Caco-2 (cell line): ENCODE data around the gene ELF2. TPM values are rescaled to one million over a fixed set of nuclear protein-coding genes. Genes with fewer than 3 reads are reported as not detected.
A peak's percentile ranks its signal among the peaks of the same experiment; 100 is the strongest.

Experiments used
- BruUV-seq: library from RNA; stranded (reverse); fragments of 400-500 nt; replicated peaks from 2 replicates; lab custom pipeline; 2021; lab: Mats Ljungman, UMichigan
- CTCF ChIA-PET: fragments of 300-600 bp; sonication (Branson Sonifier 250); formaldehyde crosslinking; loops from one replicate; lab custom pipeline; 2022; ENCODE audit warnings: antibody characterized with exemption; lab: Charles Lee
- POLR2A ChIA-PET: fragments of 300-600 bp; sonication (Branson Sonifier 250); formaldehyde crosslinking; loops from one replicate; lab custom pipeline; 2022; ENCODE audit warnings: antibody characterized with exemption; lab: Charles Lee
- DNase-seq, 2 experiments: peaks; one replicate each; pipeline versions ENCODE4 v3.0.0 to v3.0.0-alpha.2; 2020 to 2022
- H3K27me3 ChIP-seq: replicated peaks from 2 replicates; pipeline ENCODE4 v1.6.0; 2011; ENCODE audit warnings: low read length; ENCODE audit not compliant: control insufficient read depth, insufficient read depth
- H3K36me3 ChIP-seq: 2 replicates; pipeline ENCODE4 v1.5.1; 2011; ENCODE audit warnings: low read length; ENCODE audit not compliant: control insufficient read depth, insufficient read depth
- H3K4me1 ChIP-seq: fragments of 250-450 bp; sonication (Bioruptor Pico); 2 replicates; pipeline ENCODE4 v1.5.1; 2020; ENCODE audit warnings: mild to moderate bottlenecking
- H3K4me3 ChIP-seq: 2 replicates; pipeline ENCODE4 v1.5.1; 2011; ENCODE audit warnings: low read depth, mild to moderate bottlenecking, control low read depth, low read length
- H3K9me3 ChIP-seq: fragments of 250-450 bp; sonication (Bioruptor Pico); 2 replicates; pipeline ENCODE4 v1.5.1; 2020; ENCODE audit warnings: mild to moderate bottlenecking, moderate library complexity
- H3K27ac Mint-ChIP-seq: one replicate; pipeline ENCODE4 v1.8.0; 2022; ENCODE audit warnings: mixed read lengths; ENCODE audit not compliant: unreplicated experiment
- H3K27me3 Mint-ChIP-seq: one replicate; pipeline ENCODE4 v1.8.0; 2022; ENCODE audit warnings: mixed read lengths; ENCODE audit not compliant: insufficient read depth, unreplicated experiment
- H3K36me3 Mint-ChIP-seq: one replicate; pipeline ENCODE4 v1.8.0; 2022; ENCODE audit warnings: mild to moderate bottlenecking, mixed read lengths; ENCODE audit not compliant: insufficient read depth, unreplicated experiment
- H3K4me1 Mint-ChIP-seq: one replicate; pipeline ENCODE4 v1.8.0; 2022; ENCODE audit warnings: low read depth, mixed read lengths; ENCODE audit not compliant: unreplicated experiment
- H3K4me3 Mint-ChIP-seq: one replicate; pipeline ENCODE4 v1.8.0; 2022; ENCODE audit warnings: mild to moderate bottlenecking, moderate library complexity, mixed read lengths; ENCODE audit not compliant: unreplicated experiment
- H3K9me3 Mint-ChIP-seq: one replicate; pipeline ENCODE4 v1.8.0; 2022; ENCODE audit warnings: mixed read lengths; ENCODE audit not compliant: unreplicated experiment
- intact Hi-C: fragments of 100-400 bp; cut with micrococcal nuclease; formaldehyde crosslinking; loops from one replicate; pipeline ENCODE4 v1.10.0; 2022; ENCODE audit not compliant: unreplicated experiment
- total RNA-seq: library from RNA; stranded (reverse); gene quantifications from 2 replicates; pipeline ENCODE4 v1.2.3, GENCODE V29; 2022
- TF ChIP-seq, protein P1 (sequence below), 2 experiments: fragments of 200-600 bp in 1 of 2; IDR thresholded peaks; 1 replicate in 1 of 2; 2 replicates in 1 of 2; pipeline versions ENCODE4 v1.5.1 to v1.8.0; 2011 to 2022; ENCODE audit warnings: antibody characterized with exemption in 1 of 2, control low read depth in 1 of 2, inconsistent platforms in 1 of 2, low read depth in 1 of 2, low read length in 1 of 2, mild to moderate bottlenecking in 1 of 2, moderate library complexity in 1 of 2; ENCODE audit not compliant: insufficient read depth in 1 of 2, severe bottlenecking in 1 of 2, unreplicated experiment in 1 of 2

Gene ELF2
- total RNA-seq, 1 experiment from 2014 or later, result 53.2 TPM

DNA sequence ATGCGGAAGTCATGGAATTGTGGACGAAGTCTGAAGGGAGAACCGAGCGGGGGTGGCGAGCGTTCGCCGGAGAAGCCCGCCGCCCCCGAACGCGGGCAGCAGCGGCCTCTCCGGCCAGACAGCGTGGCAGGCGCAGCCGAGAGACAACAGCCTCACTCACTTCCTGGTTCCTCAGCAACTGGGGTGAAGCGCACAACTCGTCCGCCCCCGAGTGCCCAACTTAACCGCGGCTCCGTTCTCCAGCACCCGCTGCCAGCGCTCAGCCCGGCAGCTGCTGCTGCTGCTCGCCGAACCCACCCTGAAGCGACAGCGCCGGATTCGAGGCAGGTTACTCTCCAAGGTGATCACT lies 93.4 kb downstream of the ELF2 start:
- no peaks in the 10 kb centered on the region for H3K27me3 Mint-ChIP-seq
- peak overlapping the region; percentile 98 for H3K27ac Mint-ChIP-seq
- ChIA-PET POLR2A (interaction anchor here (1.3 kb wide), 1 partner anchor 71 kb away, joined by 4 read pairs; no protein-coding TSS in a partner anchor), CTCF (interaction anchor here (1.1 kb wide), 1 partner anchor 53 kb away, joined by 4 read pairs; no protein-coding TSS in a partner anchor)
- H3K9me3 Mint-ChIP-seq, result no peaks in the 10 kb centered on the region
- H3K4me3 Mint-ChIP-seq, result peak overlapping the region; percentile 97
- H3K4me3 ChIP-seq, result peak overlapping the region; percentile 88
- no peaks in the 10 kb centered on the region for H3K27me3 ChIP-seq
- peaks cover 14% of the 10 kb centered on the region; the same call in 1 of the 2 replicates for H3K4me1 ChIP-seq
- peaks cover 19% of the 10 kb centered on the region for H3K4me1 Mint-ChIP-seq
- peaks cover 42% of the 10 kb centered on the region for H3K36me3 Mint-ChIP-seq
- H3K36me3 ChIP-seq, result no peaks in the 10 kb centered on the region
- TF ChIP-seq, protein P1, sequence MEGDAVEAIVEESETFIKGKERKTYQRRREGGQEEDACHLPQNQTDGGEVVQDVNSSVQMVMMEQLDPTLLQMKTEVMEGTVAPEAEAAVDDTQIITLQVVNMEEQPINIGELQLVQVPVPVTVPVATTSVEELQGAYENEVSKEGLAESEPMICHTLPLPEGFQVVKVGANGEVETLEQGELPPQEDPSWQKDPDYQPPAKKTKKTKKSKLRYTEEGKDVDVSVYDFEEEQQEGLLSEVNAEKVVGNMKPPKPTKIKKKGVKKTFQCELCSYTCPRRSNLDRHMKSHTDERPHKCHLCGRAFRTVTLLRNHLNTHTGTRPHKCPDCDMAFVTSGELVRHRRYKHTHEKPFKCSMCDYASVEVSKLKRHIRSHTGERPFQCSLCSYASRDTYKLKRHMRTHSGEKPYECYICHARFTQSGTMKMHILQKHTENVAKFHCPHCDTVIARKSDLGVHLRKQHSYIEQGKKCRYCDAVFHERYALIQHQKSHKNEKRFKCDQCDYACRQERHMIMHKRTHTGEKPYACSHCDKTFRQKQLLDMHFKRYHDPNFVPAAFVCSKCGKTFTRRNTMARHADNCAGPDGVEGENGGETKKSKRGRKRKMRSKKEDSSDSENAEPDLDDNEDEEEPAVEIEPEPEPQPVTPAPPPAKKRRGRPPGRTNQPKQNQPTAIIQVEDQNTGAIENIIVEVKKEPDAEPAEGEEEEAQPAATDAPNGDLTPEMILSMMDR (IDR thresholded peaks at IDR 0.05; ENCODE audit: insufficient read depth in 1 of 2, low read depth in 1 of 2, low read length in 1 of 2, severe bottlenecking in 1 of 2, unreplicated experiment in 1 of 2), result no peak
- intact Hi-C loops, result loop anchor here (1.0 to 5.0 kb wide), 5 partner anchors 29 to 369 kb away; partner anchors contain the start of genes NAA15 and RAB33B
- BruUV-seq, result no TSS peak
- H3K9me3 ChIP-seq, result no peaks in the 10 kb centered on the region
- DNase-seq, result peak; percentile 62 to 70

GRCh38 chr4:139082750-139083606 lies 94.0 kb downstream of the ELF2 start:
- peak overlapping the region; percentile 88 for H3K4me3 ChIP-seq
- H3K36me3 ChIP-seq, result no peaks in the 10 kb centered on the region
- intact Hi-C loops, result loop anchor here (1.0 to 5.0 kb wide), 5 partner anchors 28 to 369 kb away; partner anchors contain the start of genes NAA15 and RAB33B
- DNase-seq, result peak; percentile 95 to 96
- BruUV-seq, result no TSS peak
- peaks cover 14% of the 10 kb centered on the region; the same call in 1 of the 2 replicates for H3K4me1 ChIP-seq
- no peaks in the 10 kb centered on the region for H3K9me3 ChIP-seq
- no peaks in the 10 kb centered on the region for H3K27me3 ChIP-seq
- Mint-ChIP-seq H3K27me3 (no peaks in the 10 kb centered on the region), H3K4me3 (peak overlapping the region; percentile 97), H3K4me1 (peaks cover 19% of the 10 kb centered on the region), H3K27ac (peak overlapping the region; percentile 98), H3K9me3 (no peaks in the 10 kb centered on the region), H3K36me3 (peaks cover 35% of the 10 kb centered on the region)
- TF ChIP-seq, protein P1 (IDR thresholded peaks at IDR 0.05; ENCODE audit: insufficient read depth in 1 of 2, low read depth in 1 of 2, low read length in 1 of 2, severe bottlenecking in 1 of 2, unreplicated experiment in 1 of 2), result no peak
- ChIA-PET CTCF (interaction anchor here (0.7 to 1.1 kb wide), 3 partner anchors 52 to 213 kb away, joined by 3 to 16 read pairs (median 8); no protein-coding TSS in a partner anchor), POLR2A (interaction anchor here (0.6 to 0.7 kb wide), 5 partner anchors 24 to 840 kb away, joined by 3 to 9 read pairs (median 4); no protein-coding TSS in a partner anchor)

DNA sequence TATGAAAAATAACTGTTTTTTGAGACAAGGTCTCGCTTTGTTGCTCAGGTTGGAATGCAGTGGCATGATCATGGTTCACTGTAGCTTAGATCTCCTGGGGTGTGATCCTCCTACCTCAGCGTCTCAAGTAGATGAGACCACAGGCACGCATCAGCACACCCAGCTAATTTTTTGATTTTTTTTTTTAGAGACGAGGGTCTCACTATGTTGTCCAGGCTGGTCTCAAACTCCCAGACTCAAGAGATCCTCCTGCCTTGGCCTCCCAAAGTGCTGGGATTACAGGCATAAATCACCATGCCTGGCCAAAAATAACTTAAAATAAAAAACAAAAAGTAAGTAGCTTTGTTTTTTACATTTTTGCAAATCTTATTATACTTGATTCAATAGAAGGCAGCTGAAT lies 98.1 kb downstream of the ELF2 start:
- TF ChIP-seq, protein P1 (IDR thresholded peaks at IDR 0.05; ENCODE audit: insufficient read depth in 1 of 2, low read depth in 1 of 2, low read length in 1 of 2, severe bottlenecking in 1 of 2, unreplicated experiment in 1 of 2), result no peak
- no peaks in the 10 kb centered on the region for H3K9me3 ChIP-seq
- Mint-ChIP-seq H3K4me1 (peaks cover 8% of the 10 kb centered on the region), H3K27ac (no peak overlapping the region), H3K9me3 (no peaks in the 10 kb centered on the region), H3K4me3 (no peak overlapping the region), H3K36me3 (peaks cover 24% of the 10 kb centered on the region), H3K27me3 (no peaks in the 10 kb centered on the region)
- CTCF ChIA-PET, result interaction anchor here (0.6 kb wide), 1 partner anchor 14 kb away, joined by 5 read pairs; no protein-coding TSS in a partner anchor
- no TSS peak for BruUV-seq
- H3K27me3 ChIP-seq, result no peaks in the 10 kb centered on the region
- H3K4me3 ChIP-seq, result no peak overlapping the region
- intact Hi-C loops, result no loop called here
- POLR2A ChIA-PET, result no interaction called here
- H3K4me1 ChIP-seq, result 0 out of 2 replicates have a peak, but pooled peaks cover 6% of the 10 kb centered on the region
- no peaks in the 10 kb centered on the region for H3K36me3 ChIP-seq
- DNase-seq, result no peak
